GM23338 (cell line): ENCODE results near the gene FTL.

Experiments
- CREB1 ChIP-seq: fragments of 250-450 bp; sonication (Bioruptor Pico); IDR thresholded peaks from 2 replicates; pipeline ENCODE4 v1.5.0; 2020; ENCODE audit warnings: low read depth, mild to moderate bottlenecking, moderate library complexity
- CTCF ChIP-seq, 2 experiments: fragments of 200-600 bp in 1 of 2; sonication (generic) in 1 of 2; conservative IDR thresholded peaks; 2 replicates each; pipeline versions ENCODE4 v1.5.1 to v1.6.1; 2016 to 2017; ENCODE audit warnings: antibody characterized with exemption in 2 of 2, low read depth in 2 of 2, mild to moderate bottlenecking in 2 of 2, moderate library complexity in 1 of 2
- ETS1 ChIP-seq: IDR thresholded peaks from 2 replicates; pipeline ENCODE4 v1.6.1; 2016; ENCODE audit warnings: antibody characterized with exemption
- EZH2 ChIP-seq: fragments of 200-600 bp; sonication (generic); IDR thresholded peaks from one replicate; pipeline ENCODE4 v1.8.0; 2017; ENCODE audit warnings: antibody characterized with exemption, mild to moderate bottlenecking, low read depth; ENCODE audit not compliant: unreplicated experiment
- EZH2phosphoT487 ChIP-seq: fragments of 200-600 bp; sonication (generic); IDR thresholded peaks from one replicate; pipeline ENCODE4 v1.8.1; 2018; ENCODE audit warnings: antibody characterized with exemption; ENCODE audit not compliant: unreplicated experiment
- JUNB ChIP-seq: IDR thresholded peaks from one replicate; pipeline ENCODE4 v1.6.1; 2016; ENCODE audit warnings: antibody characterized with exemption; ENCODE audit not compliant: unreplicated experiment
- NANOG ChIP-seq: IDR thresholded peaks from 2 replicates; pipeline ENCODE4 v1.6.1; 2016; ENCODE audit warnings: antibody characterized with exemption, borderline replicate concordance
- POLR2AphosphoS5 ChIP-seq: IDR thresholded peaks from 2 replicates; pipeline ENCODE4 v1.6.1; 2016; ENCODE audit warnings: antibody characterized with exemption, low read depth
- ZNF114 ChIP-seq: fragments of 250-450 bp; sonication (Bioruptor Pico); IDR thresholded peaks from 2 replicates; pipeline ENCODE4 v1.5.0; 2020; ENCODE audit warnings: mild to moderate bottlenecking, moderate library complexity
- ZNF331 ChIP-seq: fragments of 250-450 bp; sonication (Bioruptor Pico); IDR thresholded peaks from 2 replicates; pipeline ENCODE4 v1.5.0; 2020; ENCODE audit warnings: low read depth, mild to moderate bottlenecking, moderate library complexity
- ZNF462 ChIP-seq: fragments of 250-450 bp; sonication (Bioruptor Pico); IDR thresholded peaks from 2 replicates; pipeline ENCODE4 v1.5.0; 2020; ENCODE audit warnings: mild to moderate bottlenecking, moderate library complexity
- TF ChIP-seq, protein P1 (sequence below): IDR thresholded peaks from one replicate; pipeline ENCODE4 v1.6.1; 2018; ENCODE audit warnings: antibody characterized with exemption; ENCODE audit not compliant: unreplicated experiment

DNA sequence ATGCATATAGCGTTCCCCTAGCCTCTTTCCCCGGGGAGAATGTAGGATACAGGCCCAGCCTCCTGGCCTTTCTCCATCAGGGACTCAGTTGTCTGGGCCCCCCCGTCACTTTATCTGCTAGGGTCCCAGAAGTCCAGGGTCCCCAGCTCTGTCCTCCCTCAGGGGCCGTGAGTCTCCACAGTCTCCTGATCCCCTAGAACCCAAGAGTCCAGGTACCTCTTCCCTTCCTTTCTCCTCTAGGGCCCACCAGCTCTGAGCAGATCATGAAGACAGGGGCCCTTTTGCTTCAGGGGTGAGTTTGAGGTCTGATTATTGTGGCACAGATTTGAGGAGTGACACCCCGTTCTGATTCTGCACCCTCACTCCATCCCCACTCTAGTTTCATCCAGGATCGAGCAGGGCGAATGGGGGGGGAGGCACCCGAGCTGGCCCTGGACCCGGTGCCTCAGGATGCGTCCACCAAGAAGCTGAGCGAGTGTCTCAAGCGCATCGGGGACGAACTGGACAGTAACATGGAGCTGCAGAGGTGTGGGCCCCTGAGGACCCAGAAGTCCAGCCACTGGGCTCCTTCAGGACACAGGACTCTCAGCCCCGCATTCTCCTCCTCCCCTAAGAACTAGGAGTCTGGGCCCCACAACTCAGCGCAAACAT, 9.7 kb upstream of the FTL start:
- TF ChIP-seq EZH2 (no peak), CTCF (conservative IDR thresholded peaks at IDR 0.05; ENCODE audit: low read depth in 2 of 2) (no peak), POLR2AphosphoS5 (no peak), ZNF331 (CRISPR knock-in tag) (no peak), EZH2phosphoT487 (no peak), CREB1 (no peak), ETS1 (no peak), NANOG (no peak), ZNF114 (CRISPR knock-in tag) (no peak), ZNF462 (CRISPR knock-in tag) (no peak), JUNB (no peak)
- TF ChIP-seq, protein P1, sequence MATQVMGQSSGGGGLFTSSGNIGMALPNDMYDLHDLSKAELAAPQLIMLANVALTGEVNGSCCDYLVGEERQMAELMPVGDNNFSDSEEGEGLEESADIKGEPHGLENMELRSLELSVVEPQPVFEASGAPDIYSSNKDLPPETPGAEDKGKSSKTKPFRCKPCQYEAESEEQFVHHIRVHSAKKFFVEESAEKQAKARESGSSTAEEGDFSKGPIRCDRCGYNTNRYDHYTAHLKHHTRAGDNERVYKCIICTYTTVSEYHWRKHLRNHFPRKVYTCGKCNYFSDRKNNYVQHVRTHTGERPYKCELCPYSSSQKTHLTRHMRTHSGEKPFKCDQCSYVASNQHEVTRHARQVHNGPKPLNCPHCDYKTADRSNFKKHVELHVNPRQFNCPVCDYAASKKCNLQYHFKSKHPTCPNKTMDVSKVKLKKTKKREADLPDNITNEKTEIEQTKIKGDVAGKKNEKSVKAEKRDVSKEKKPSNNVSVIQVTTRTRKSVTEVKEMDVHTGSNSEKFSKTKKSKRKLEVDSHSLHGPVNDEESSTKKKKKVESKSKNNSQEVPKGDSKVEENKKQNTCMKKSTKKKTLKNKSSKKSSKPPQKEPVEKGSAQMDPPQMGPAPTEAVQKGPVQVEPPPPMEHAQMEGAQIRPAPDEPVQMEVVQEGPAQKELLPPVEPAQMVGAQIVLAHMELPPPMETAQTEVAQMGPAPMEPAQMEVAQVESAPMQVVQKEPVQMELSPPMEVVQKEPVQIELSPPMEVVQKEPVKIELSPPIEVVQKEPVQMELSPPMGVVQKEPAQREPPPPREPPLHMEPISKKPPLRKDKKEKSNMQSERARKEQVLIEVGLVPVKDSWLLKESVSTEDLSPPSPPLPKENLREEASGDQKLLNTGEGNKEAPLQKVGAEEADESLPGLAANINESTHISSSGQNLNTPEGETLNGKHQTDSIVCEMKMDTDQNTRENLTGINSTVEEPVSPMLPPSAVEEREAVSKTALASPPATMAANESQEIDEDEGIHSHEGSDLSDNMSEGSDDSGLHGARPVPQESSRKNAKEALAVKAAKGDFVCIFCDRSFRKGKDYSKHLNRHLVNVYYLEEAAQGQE, result no peak
